Measurements from ENCODE around the gene SEMA3F. TPM values are rescaled to one million over a fixed set of nuclear protein-coding genes. Genes with fewer than 3 reads are reported as not detected.

The SEMA3F gene
- total RNA-seq, 1 experiment from 2014 or later, result 34.0 TPM

DNA sequence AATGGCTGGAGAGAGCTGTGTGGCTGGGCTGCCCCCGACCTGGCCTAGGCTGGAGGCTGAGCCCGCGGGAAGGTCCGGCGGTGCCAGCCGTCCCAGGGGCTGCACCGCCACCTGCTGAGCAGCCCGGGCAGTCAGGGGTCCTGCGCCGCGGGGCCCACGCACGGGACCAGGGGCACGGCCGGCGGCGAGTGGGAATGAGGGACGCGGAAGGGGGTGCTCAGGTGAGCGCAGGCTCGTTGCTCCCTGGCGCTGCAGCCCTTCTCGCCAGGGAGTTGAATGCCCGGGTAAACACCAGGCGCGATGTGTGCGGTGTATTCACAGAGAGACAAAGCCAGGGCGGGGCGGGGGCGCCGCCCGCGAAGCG is 666 bp upstream of the SEMA3F start:
- H3K9me3 ChIP-seq (ENCODE audit: insufficient read depth, low read depth), result no peaks in the 10 kb centered on the region
- H2AFZ ChIP-seq, result no peak overlapping the region
- H3K36me3 ChIP-seq (ENCODE audit: low read depth), result no peaks in the 10 kb centered on the region
- ChIA-PET CTCF (interaction anchor here (0.5 kb wide), 1 partner anchor 41 kb away, joined by 7 read pairs; no protein-coding TSS in a partner anchor), POLR2A (ENCODE audit: unreplicated experiment) (no interaction called here)
- no TSS peak for BruUV-seq (replicated peaks)
- H3K4me1 ChIP-seq (replicated peaks; ENCODE audit: insufficient read depth), result no peaks in the 10 kb centered on the region
- DNase-seq, result no peak
- intact Hi-C loops (cut with micrococcal nuclease; ENCODE audit: unreplicated experiment), result loop anchor here (1.0 kb wide), 1 partner anchor 35 kb away; no protein-coding TSS in a partner anchor
- no peak for TF ChIP-seq EZH2 (IDR thresholded peaks at IDR 0.05; ENCODE audit: low read depth)
- TF ChIP-seq, protein P1, sequence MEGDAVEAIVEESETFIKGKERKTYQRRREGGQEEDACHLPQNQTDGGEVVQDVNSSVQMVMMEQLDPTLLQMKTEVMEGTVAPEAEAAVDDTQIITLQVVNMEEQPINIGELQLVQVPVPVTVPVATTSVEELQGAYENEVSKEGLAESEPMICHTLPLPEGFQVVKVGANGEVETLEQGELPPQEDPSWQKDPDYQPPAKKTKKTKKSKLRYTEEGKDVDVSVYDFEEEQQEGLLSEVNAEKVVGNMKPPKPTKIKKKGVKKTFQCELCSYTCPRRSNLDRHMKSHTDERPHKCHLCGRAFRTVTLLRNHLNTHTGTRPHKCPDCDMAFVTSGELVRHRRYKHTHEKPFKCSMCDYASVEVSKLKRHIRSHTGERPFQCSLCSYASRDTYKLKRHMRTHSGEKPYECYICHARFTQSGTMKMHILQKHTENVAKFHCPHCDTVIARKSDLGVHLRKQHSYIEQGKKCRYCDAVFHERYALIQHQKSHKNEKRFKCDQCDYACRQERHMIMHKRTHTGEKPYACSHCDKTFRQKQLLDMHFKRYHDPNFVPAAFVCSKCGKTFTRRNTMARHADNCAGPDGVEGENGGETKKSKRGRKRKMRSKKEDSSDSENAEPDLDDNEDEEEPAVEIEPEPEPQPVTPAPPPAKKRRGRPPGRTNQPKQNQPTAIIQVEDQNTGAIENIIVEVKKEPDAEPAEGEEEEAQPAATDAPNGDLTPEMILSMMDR (conservative IDR thresholded peaks at IDR 0.05), result no peak
- H3K79me2 ChIP-seq (ENCODE audit: low read depth), result no peaks in the 10 kb centered on the region
- peak overlapping the region; percentile 51 for H3K4me3 ChIP-seq
- H3K4me2 ChIP-seq, result peak overlapping the region; percentile 75
- H3K27me3 ChIP-seq (ENCODE audit: insufficient read depth, low read depth), result no peaks in the 10 kb centered on the region
- no peaks in the 10 kb centered on the region for H3K9me2 ChIP-seq (ENCODE audit: insufficient read depth)
- no peak overlapping the region for H3K27ac ChIP-seq
- H3F3A ChIP-seq (ENCODE audit: insufficient read depth, low read depth), result no peaks in the 10 kb centered on the region
- no peaks in the 10 kb centered on the region for H4K20me1 ChIP-seq (ENCODE audit: insufficient read depth)

DNA sequence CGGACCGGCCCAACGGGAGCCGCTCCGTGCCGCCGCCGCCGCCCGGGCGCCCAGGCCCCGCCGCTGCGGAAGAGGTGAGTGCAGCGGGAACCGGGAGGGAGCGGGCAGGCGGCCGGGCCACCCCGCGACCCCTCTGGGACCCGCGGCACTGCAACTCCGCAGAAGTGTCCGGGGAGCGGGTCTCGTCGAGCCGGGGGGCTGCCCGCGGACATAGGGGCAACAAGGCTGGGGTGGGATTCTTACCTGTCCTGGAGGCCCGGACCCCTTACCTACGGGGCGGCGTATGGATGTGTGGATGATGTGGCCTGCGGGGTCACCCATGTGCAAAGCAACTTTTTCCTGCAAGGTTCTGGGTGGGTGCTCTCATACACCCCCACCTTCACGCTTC is 361 bp downstream of the SEMA3F start:
- no peak overlapping the region for H3K27ac ChIP-seq
- H4K20me1 ChIP-seq (ENCODE audit: insufficient read depth), result no peaks in the 10 kb centered on the region
- ChIA-PET POLR2A (ENCODE audit: unreplicated experiment) (no interaction called here), CTCF (no interaction called here)
- no peak overlapping the region for H2AFZ ChIP-seq
- no peaks in the 10 kb centered on the region for H3K79me2 ChIP-seq (ENCODE audit: low read depth)
- H3K9me2 ChIP-seq (ENCODE audit: insufficient read depth), result no peaks in the 10 kb centered on the region
- no TSS peak for BruUV-seq (replicated peaks)
- peak overlapping the region; percentile 52; the same call in 1 of the 2 replicates for H3K4me3 ChIP-seq
- peak overlapping the region; percentile 72 for H3K4me2 ChIP-seq
- intact Hi-C loops (cut with micrococcal nuclease; ENCODE audit: unreplicated experiment), result loop anchor here (1.0 kb wide), 3 partner anchors 12 to 34 kb away; no protein-coding TSS in a partner anchor
- no peaks in the 10 kb centered on the region for H3K9me3 ChIP-seq (ENCODE audit: insufficient read depth, low read depth)
- no peaks in the 10 kb centered on the region for H3K27me3 ChIP-seq (ENCODE audit: insufficient read depth, low read depth)
- no peaks in the 10 kb centered on the region for H3K36me3 ChIP-seq (ENCODE audit: low read depth)
- H3K4me1 ChIP-seq (replicated peaks; ENCODE audit: insufficient read depth), result no peaks in the 10 kb centered on the region
- H3F3A ChIP-seq (ENCODE audit: insufficient read depth, low read depth), result no peaks in the 10 kb centered on the region
- TF ChIP-seq, protein P1 (conservative IDR thresholded peaks at IDR 0.05), result no peak
- no peak for TF ChIP-seq EZH2 (IDR thresholded peaks at IDR 0.05; ENCODE audit: low read depth)
- DNase-seq, result no peak

DNA sequence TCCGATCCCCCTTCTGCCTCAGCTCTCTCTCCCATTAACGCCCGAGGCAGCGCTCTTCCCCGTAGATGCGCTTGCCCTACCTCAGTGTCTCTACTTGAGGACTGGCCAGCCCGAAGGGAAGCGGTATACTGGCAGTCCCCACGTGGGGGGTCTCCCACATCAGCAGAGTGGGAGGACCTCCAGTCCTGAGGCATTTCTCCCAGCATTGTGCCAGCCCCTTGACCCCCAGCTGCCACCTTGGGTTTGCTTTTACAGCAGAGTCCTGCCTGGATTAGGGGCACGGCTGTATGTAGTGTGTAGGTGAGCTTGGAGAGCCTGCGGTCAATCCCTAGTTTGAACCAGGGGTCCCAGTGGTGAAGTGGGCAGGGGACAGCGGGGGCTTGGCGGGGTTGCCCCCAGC is 767 bp downstream of the SEMA3F start:
- no peaks in the 10 kb centered on the region for H3K27me3 ChIP-seq (ENCODE audit: insufficient read depth, low read depth)
- POLR2A ChIA-PET (ENCODE audit: unreplicated experiment), result no interaction called here
- no TSS peak for BruUV-seq (replicated peaks)

More for the DNA sequence above, 767 bp downstream of the SEMA3F start:
- peak overlapping the region; percentile 72 for H3K4me2 ChIP-seq
- peaks cover under 1% of the 10 kb centered on the region; the same call in 1 of the 2 replicates for H3K4me1 ChIP-seq (replicated peaks; ENCODE audit: insufficient read depth)
- intact Hi-C loops (cut with micrococcal nuclease; ENCODE audit: unreplicated experiment), result loop anchor here (1.0 kb wide), 3 partner anchors 11 to 35 kb away; no protein-coding TSS in a partner anchor
- H4K20me1 ChIP-seq (ENCODE audit: insufficient read depth), result no peaks in the 10 kb centered on the region
- H2AFZ ChIP-seq, result no peak overlapping the region
- H3K27ac ChIP-seq, result no peak overlapping the region
- H3K36me3 ChIP-seq (ENCODE audit: low read depth), result no peaks in the 10 kb centered on the region
- H3F3A ChIP-seq (ENCODE audit: insufficient read depth, low read depth), result no peaks in the 10 kb centered on the region
- peak overlapping the region; percentile 52; the same call in 1 of the 2 replicates for H3K4me3 ChIP-seq
- CTCF ChIA-PET, result no interaction called here
- TF ChIP-seq, protein P1 (conservative IDR thresholded peaks at IDR 0.05), result no peak
- no peak for TF ChIP-seq EZH2 (IDR thresholded peaks at IDR 0.05; ENCODE audit: low read depth)
- no peak for DNase-seq
- no peaks in the 10 kb centered on the region for H3K9me2 ChIP-seq (ENCODE audit: insufficient read depth)
- H3K9me3 ChIP-seq (ENCODE audit: insufficient read depth, low read depth), result no peaks in the 10 kb centered on the region
- H3K79me2 ChIP-seq (ENCODE audit: low read depth), result no peaks in the 10 kb centered on the region

Measured in PC-9 (cell line).